ENCODE measurements around the gene RNF227. TPM values are rescaled to one million over a fixed set of nuclear protein-coding genes. Genes with fewer than 3 reads are reported as not detected.

Gene RNF227
- total RNA-seq, 1 donor from 2014 or later = 1.8 TPM

DNA sequence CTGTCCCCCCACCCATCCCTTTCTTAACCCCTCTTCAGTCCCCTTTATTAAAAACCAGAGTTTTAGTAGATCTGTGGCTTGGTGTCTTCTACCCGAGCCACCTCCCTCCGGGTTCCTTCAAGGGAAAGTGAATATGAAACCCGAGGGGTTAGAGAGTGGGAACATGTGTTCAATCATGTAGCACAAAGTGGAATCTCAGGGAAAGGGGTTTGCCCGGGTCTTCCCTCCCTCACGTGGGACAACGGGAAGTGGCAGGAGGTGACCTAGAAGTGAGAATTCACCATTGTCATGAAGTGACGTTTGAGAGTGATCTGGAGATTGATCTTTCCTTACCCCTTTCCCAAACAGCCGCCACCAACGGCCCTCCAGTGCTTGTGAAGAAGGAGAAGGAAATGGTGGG lies 5.0 kb downstream of the RNF227 start:
- peaks cover 6% of the 10 kb centered on the region for H3K4me1 Mint-ChIP-seq (ENCODE audit: low read depth)
- peaks cover 5% of the 10 kb centered on the region for H3K27me3 Mint-ChIP-seq
- H3K9me3 Mint-ChIP-seq (ENCODE audit: low read depth) = no peaks in the 10 kb centered on the region
- no peak overlapping the region for H3K4me3 Mint-ChIP-seq (ENCODE audit: low read depth)
- peaks cover 27% of the 10 kb centered on the region for H3K36me3 Mint-ChIP-seq (ENCODE audit: insufficient read depth)
- H3K27ac Mint-ChIP-seq = no peak overlapping the region
- TF ChIP-seq, protein P1, sequence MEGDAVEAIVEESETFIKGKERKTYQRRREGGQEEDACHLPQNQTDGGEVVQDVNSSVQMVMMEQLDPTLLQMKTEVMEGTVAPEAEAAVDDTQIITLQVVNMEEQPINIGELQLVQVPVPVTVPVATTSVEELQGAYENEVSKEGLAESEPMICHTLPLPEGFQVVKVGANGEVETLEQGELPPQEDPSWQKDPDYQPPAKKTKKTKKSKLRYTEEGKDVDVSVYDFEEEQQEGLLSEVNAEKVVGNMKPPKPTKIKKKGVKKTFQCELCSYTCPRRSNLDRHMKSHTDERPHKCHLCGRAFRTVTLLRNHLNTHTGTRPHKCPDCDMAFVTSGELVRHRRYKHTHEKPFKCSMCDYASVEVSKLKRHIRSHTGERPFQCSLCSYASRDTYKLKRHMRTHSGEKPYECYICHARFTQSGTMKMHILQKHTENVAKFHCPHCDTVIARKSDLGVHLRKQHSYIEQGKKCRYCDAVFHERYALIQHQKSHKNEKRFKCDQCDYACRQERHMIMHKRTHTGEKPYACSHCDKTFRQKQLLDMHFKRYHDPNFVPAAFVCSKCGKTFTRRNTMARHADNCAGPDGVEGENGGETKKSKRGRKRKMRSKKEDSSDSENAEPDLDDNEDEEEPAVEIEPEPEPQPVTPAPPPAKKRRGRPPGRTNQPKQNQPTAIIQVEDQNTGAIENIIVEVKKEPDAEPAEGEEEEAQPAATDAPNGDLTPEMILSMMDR (IDR thresholded peaks at IDR 0.05; ENCODE audit: unreplicated experiment) = no peak
- DNase-seq (ENCODE audit: low spot score, unreplicated experiment) = no peak

DNA sequence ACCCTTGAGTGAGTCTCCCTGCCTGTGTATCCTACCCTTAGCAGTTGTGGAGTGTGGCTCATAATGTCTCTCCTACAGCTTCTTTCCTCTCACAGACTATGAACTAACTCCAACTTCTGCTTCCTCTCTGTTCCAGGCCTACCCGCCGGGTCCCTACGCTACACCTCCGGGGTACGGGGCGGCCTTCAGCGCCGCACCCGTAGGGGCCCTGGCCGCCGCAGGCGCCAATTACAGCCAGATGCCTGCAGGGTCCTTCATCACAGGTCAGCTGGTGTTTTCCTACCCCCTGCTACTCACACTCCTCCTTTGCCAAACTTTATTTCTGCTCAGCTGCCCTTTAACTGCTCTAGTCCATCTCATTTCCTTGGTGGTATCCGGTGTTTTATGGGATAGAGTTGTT lies 5.4 kb downstream of the RNF227 start:
- H3K4me3 Mint-ChIP-seq (ENCODE audit: low read depth) = no peak overlapping the region
- no peak for DNase-seq (ENCODE audit: low spot score, unreplicated experiment)
- TF ChIP-seq, protein P1 (IDR thresholded peaks at IDR 0.05; ENCODE audit: unreplicated experiment) = no peak
- H3K27me3 Mint-ChIP-seq = peaks cover 5% of the 10 kb centered on the region
- H3K36me3 Mint-ChIP-seq (ENCODE audit: insufficient read depth) = peaks cover 29% of the 10 kb centered on the region
- no peak overlapping the region for H3K27ac Mint-ChIP-seq
- H3K4me1 Mint-ChIP-seq (ENCODE audit: low read depth) = peaks cover 6% of the 10 kb centered on the region
- no peaks in the 10 kb centered on the region for H3K9me3 Mint-ChIP-seq (ENCODE audit: low read depth)

DNA sequence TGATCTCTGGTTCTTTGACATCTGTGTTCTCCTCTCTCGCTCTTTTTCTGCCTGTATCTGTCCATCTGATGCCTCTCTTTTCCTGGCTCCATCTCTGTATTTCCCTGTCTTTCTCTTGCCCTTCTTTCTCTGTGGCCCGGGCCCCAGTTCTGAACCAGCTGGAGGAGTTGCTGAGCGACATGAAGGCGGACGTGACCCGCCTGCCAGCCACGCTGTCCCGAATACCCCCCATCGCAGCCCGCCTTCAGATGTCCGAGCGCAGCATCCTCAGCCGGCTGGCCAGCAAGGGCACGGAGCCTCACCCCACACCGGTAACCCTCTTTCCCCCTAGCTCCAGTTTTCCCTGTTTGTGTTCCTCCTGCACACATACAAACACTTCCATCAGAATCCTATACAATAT lies 5.8 kb downstream of the RNF227 start:
- no peak overlapping the region for H3K27ac Mint-ChIP-seq
- TF ChIP-seq, protein P1 (IDR thresholded peaks at IDR 0.05; ENCODE audit: unreplicated experiment) = no peak
- H3K27me3 Mint-ChIP-seq = peaks cover 5% of the 10 kb centered on the region
- peaks cover 3% of the 10 kb centered on the region for H3K4me1 Mint-ChIP-seq (ENCODE audit: low read depth)
- peaks cover 32% of the 10 kb centered on the region for H3K36me3 Mint-ChIP-seq (ENCODE audit: insufficient read depth)
- H3K4me3 Mint-ChIP-seq (ENCODE audit: low read depth) = no peak overlapping the region
- no peaks in the 10 kb centered on the region for H3K9me3 Mint-ChIP-seq (ENCODE audit: low read depth)
- DNase-seq (ENCODE audit: low spot score, unreplicated experiment) = no peak

DNA sequence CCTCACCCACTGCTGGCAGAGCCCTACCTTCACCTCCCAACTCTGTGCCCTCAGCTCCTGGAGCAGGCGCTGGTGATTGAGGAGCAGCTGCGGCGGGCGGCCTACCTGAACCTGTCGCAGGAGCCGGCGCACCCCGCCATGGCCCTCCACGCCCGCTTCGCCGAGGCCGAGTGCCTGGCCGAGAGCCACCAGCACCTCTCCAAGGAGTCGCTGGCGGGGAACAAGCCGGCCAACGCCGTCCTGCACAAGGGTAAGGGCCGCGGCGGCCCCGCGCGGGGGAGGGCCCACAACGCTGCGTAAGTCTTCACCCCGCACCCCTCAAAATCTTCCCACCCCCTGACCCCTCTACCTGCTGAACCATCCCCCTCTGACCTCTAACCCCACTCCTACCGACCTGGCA lies 7.0 kb downstream of the RNF227 start:
- Mint-ChIP-seq H3K27ac (no peak overlapping the region), H3K36me3 (ENCODE audit: insufficient read depth) (peaks cover 43% of the 10 kb centered on the region), H3K4me3 (ENCODE audit: low read depth) (no peak overlapping the region), H3K27me3 (peaks cover 3% of the 10 kb centered on the region), H3K9me3 (ENCODE audit: low read depth) (no peaks in the 10 kb centered on the region), H3K4me1 (ENCODE audit: low read depth) (no peaks in the 10 kb centered on the region)
- DNase-seq (ENCODE audit: low spot score, unreplicated experiment) = no peak
- TF ChIP-seq, protein P1 (IDR thresholded peaks at IDR 0.05; ENCODE audit: unreplicated experiment) = no peak

DNA sequence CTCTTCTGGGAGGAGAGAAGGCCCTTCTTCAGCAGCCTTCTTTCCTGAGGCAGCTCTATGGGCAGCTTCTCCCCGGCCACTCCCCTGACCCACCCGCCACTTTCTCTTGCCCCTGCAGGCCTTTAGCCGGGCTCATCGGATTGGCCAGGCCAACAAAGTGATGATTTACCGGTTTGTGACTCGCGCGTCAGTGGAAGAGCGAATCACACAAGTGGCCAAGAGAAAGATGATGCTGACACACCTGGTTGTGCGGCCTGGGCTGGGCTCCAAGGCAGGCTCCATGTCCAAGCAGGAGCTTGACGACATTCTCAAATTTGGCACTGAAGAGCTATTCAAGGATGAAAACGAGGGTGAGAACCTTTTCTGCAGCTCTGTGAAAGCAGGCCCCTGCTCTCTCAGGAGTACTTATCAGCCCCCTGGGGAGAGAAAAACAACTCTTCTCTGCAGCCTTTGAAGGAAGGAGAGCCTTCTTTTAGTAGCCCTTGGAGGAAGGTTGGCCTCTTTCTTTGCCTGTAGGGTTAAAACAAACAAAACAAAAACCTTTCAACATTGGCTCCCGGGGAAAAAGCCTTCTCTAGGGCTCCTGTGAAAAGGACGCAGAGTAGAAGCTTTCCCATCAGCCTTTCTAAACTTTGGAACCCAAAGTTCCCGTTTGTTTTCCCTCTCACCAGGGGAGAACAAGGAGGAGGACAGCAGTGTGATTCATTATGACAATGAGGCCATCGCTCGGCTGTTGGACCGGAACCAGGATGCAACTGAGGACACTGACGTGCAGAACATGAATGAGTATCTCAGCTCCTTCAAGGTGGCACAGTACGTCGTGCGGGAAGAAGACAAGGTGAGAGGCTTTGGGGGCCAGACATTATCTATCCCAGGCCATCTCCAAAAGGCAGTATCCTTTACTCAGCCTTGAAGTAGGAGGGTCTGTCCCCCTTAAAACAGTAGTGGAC lies 12.7 kb downstream of the RNF227 start:
- peaks cover 57% of the 10 kb centered on the region for H3K36me3 Mint-ChIP-seq (ENCODE audit: insufficient read depth)
- H3K4me1 Mint-ChIP-seq (ENCODE audit: low read depth) = no peaks in the 10 kb centered on the region
- DNase-seq (ENCODE audit: low spot score, unreplicated experiment) = no peak
- no peaks in the 10 kb centered on the region for H3K9me3 Mint-ChIP-seq (ENCODE audit: low read depth)
- no peaks in the 10 kb centered on the region for H3K27me3 Mint-ChIP-seq
- H3K4me3 Mint-ChIP-seq (ENCODE audit: low read depth) = no peak overlapping the region
- H3K27ac Mint-ChIP-seq = no peak overlapping the region
- TF ChIP-seq, protein P1 (IDR thresholded peaks at IDR 0.05; ENCODE audit: unreplicated experiment) = no peak

All from progenitor cell of endocrine pancreas (in vitro differentiated cells).